Endothelial cell of umbilical vein (primary cell): ENCODE measurements around the gene TIFAB. TPM values are rescaled to one million over a fixed set of nuclear protein-coding genes. Genes with fewer than 3 reads are reported as not detected.

Experiments
- BruUV-seq: library from RNA; stranded (reverse); fragments of 400-500 nt; replicated peaks from 2 replicates; lab custom pipeline; 2021; lab: Mats Ljungman, UMichigan
- CTCF ChIA-PET: fragments of 300-600, 350-600 bp; sonication (Branson Sonifier 250); formaldehyde crosslinking; loops from one replicate; lab custom pipeline; 2021; ENCODE audit warnings: antibody characterized with exemption, inconsistent platforms; lab: Charles Lee
- POLR2A ChIA-PET: fragments of 300-600, 350-600 bp; sonication (Branson Sonifier 250); formaldehyde crosslinking; loops from one replicate; lab custom pipeline; 2021; ENCODE audit warnings: antibody characterized with exemption, inconsistent platforms; lab: Charles Lee
- DNase-seq: peaks from one replicate; pipeline ENCODE4 v3.0.0-alpha.2; 2011; ENCODE audit warnings: low read depth, low spot score
- FAIRE-seq: peaks from 2 replicates; lab custom pipeline; 2011; peaks lifted over from hg19 to GRCh38; lab: Jason Lieb, UNC
- H2AFZ ChIP-seq: 2 replicates; pipeline ENCODE4 v1.6.0; 2012; ENCODE audit warnings: low read depth, low read length, control low read depth, inconsistent platforms
- H3K27ac ChIP-seq: 2 replicates; pipeline ENCODE4 v1.5.1; 2011; ENCODE audit warnings: low read depth, mild to moderate bottlenecking, control low read depth, low read length, moderate library complexity; ENCODE audit not compliant: insufficient read depth
- H3K27me3 ChIP-seq, 2 experiments: 2 replicates each; pipeline versions ENCODE4 v1.6.0 to v1.6.1; 2011; ENCODE audit warnings: low read length in 2 of 2, mixed read lengths in 1 of 2; ENCODE audit not compliant: control insufficient read depth in 2 of 2, insufficient read depth in 2 of 2
- H3K36me3 ChIP-seq, 2 experiments: 2 replicates in 1 of 2; 3 replicates in 1 of 2; pipeline ENCODE4 v1.5.1; 2011; ENCODE audit warnings: low read length in 2 of 2, mild to moderate bottlenecking in 1 of 2, moderate library complexity in 1 of 2; ENCODE audit not compliant: control insufficient read depth in 2 of 2, insufficient read depth in 2 of 2; ENCODE audit errors: extremely low read depth in 1 of 2
- H3K4me1 ChIP-seq: 3 replicates; pipeline ENCODE4 v1.5.1; 2011; ENCODE audit warnings: mild to moderate bottlenecking, low read length; ENCODE audit not compliant: control insufficient read depth, insufficient read depth; ENCODE audit errors: extremely low read depth
- H3K4me2 ChIP-seq: 2 replicates; pipeline ENCODE4 v1.6.1; 2011; ENCODE audit warnings: low read length, control low read depth, mixed read lengths; ENCODE audit not compliant: insufficient read depth
- H3K4me3 ChIP-seq, 3 experiments: fragments of 200-600 bp in 1 of 3; sonication (generic), shearing (Covaris generic) in 1 of 3; replicated peaks in 1 of 3; 2 replicates each; pipeline ENCODE4 v1.5.1; 2011 to 2016; ENCODE audit warnings: control low read depth in 3 of 3, low read length in 3 of 3, mild to moderate bottlenecking in 2 of 3, inconsistent platforms in 1 of 3, low read depth in 1 of 3, moderate library complexity in 1 of 3; ENCODE audit not compliant: insufficient read depth in 1 of 3
- H3K79me2 ChIP-seq: 2 replicates; pipeline ENCODE4 v1.6.0; 2012; ENCODE audit warnings: low read length, inconsistent platforms; ENCODE audit not compliant: control insufficient read depth, insufficient read depth
- H3K9ac ChIP-seq: replicated peaks from 2 replicates; pipeline ENCODE3; 2011; ENCODE audit warnings: low read length, control low read depth; ENCODE audit not compliant: insufficient read depth; ENCODE audit errors: extremely low read depth
- H3K9me1 ChIP-seq: replicated peaks from 3 replicates; pipeline ENCODE4 v1.6.0; 2011; ENCODE audit warnings: mild to moderate bottlenecking, low read length; ENCODE audit not compliant: control insufficient read depth, insufficient read depth; ENCODE audit errors: extremely low read depth
- H3K9me3 ChIP-seq: replicated peaks from 2 replicates; pipeline ENCODE4 v1.5.1; 2012; ENCODE audit warnings: low read length, inconsistent platforms; ENCODE audit not compliant: control insufficient read depth, insufficient read depth
- H4K20me1 ChIP-seq: replicated peaks from 2 replicates; pipeline ENCODE3; 2011; ENCODE audit warnings: mild to moderate bottlenecking, low read length; ENCODE audit not compliant: control insufficient read depth, insufficient read depth; ENCODE audit errors: extremely low read depth
- EZH2 ChIP-seq: IDR thresholded peaks from 2 replicates; pipeline ENCODE4 v1.6.1; 2012; ENCODE audit warnings: borderline replicate concordance, low read depth, mild to moderate bottlenecking, moderate library complexity, low read length, inconsistent platforms; ENCODE audit not compliant: severe bottlenecking
- FOS ChIP-seq: IDR thresholded peaks from 2 replicates; pipeline ENCODE4 v1.6.1; 2011; ENCODE audit warnings: mild to moderate bottlenecking, low read length, moderate library complexity, borderline replicate concordance; ENCODE audit not compliant: insufficient read depth
- GATA2 ChIP-seq: IDR thresholded peaks from 2 replicates; pipeline ENCODE4 v1.7.0; 2011; ENCODE audit warnings: low read depth, mild to moderate bottlenecking, moderate library complexity, mixed read lengths, low read length; ENCODE audit not compliant: insufficient read length, insufficient read depth
- JUN ChIP-seq: IDR thresholded peaks from 2 replicates; pipeline ENCODE4 v1.6.1; 2011; ENCODE audit warnings: borderline replicate concordance, low read depth; ENCODE audit not compliant: insufficient read length, insufficient read depth
- MYC ChIP-seq: IDR thresholded peaks from one replicate; pipeline ENCODE4 v1.6.1; 2011; ENCODE audit warnings: mild to moderate bottlenecking, low read depth, low read length
- POLR2A ChIP-seq: IDR thresholded peaks from 2 replicates; pipeline ENCODE4 v1.6.1; 2012; ENCODE audit warnings: low read depth, mild to moderate bottlenecking, control low read depth, low read length
- POLR2AphosphoS5 ChIP-seq: IDR thresholded peaks from 2 replicates; pipeline ENCODE4 v1.6.1; 2012; ENCODE audit warnings: low read depth, mild to moderate bottlenecking, control low read depth, low read length, moderate library complexity; ENCODE audit not compliant: insufficient read depth
- dilution Hi-C: fragments of 300-500 bp; cut with MboI; formaldehyde crosslinking; loops from one replicate; pipeline ENCODE4 v1.15.0; 2019; ENCODE audit warnings: low sequenced_read_pairs; ENCODE audit not compliant: extremely low pct_ligation_motif_present
- intact Hi-C: fragments of 100-400 bp; cut with micrococcal nuclease; formaldehyde crosslinking; loops from one replicate; pipeline ENCODE4 v1.10.0; 2022
- polyA plus RNA-seq, 4 experiments: library from polyadenylated mRNA; depleted of rRNA in 3 of 4; stranded (reverse) in 3 of 4; unstranded in 1 of 4; fragments of >200 nt; gene quantifications; 2 replicates each; pipeline versions ENCODE4 v1.2.1 to v1.2.3, GENCODE V29; 2011 to 2012; ENCODE audit warnings: missing spikeins in 1 of 4
- total RNA-seq: library from RNA; stranded (reverse); gene quantifications from 2 replicates; pipeline ENCODE4 v1.2.3, GENCODE V29; 2021
- TF ChIP-seq, protein P1 (sequence below): IDR thresholded peaks from 2 replicates; pipeline ENCODE4 v1.6.1; 2011; ENCODE audit not compliant: insufficient read depth, insufficient read length
- TF ChIP-seq, protein P2 (sequence below), 2 donors: IDR thresholded peaks; 1 replicate in 1 of 2; 2 replicates in 1 of 2; pipeline ENCODE4 v1.5.1; 2011; ENCODE audit warnings: low read length in 2 of 2, mild to moderate bottlenecking in 2 of 2, moderate library complexity in 2 of 2, control low read depth in 1 of 2, inconsistent platforms in 1 of 2, low read depth in 1 of 2; ENCODE audit not compliant: insufficient read depth in 1 of 2; ENCODE audit errors: extremely low read depth in 1 of 2

TIFAB gene
- total and polyA plus RNA-seq, 2 donors (not counting 3 experiments of a cell fraction or from before 2014, with no cell fraction given) = not detected

GRCh38 chr5:135456238-135457099, 4.3 kb upstream of the TIFAB start:
- DNase-seq (no peak), FAIRE-seq (no peak)
- peaks cover 15 to 19% of the 10 kb centered on the region in 2 experiments for H3K27me3 ChIP-seq
- H3K79me2 ChIP-seq = no peaks in the 10 kb centered on the region
- intact Hi-C loops (loop anchor here (1.0 kb wide), 1 partner anchor 110 kb away; no protein-coding TSS in a partner anchor), dilution Hi-C loops (loop anchor here (25.0 kb wide), 1 partner anchor 106 kb away; no protein-coding TSS in a partner anchor)
- ChIA-PET POLR2A (no interaction called here), CTCF (interaction anchor here (1.2 to 21.5 kb wide), 16 partner anchors 10 to 210 kb away, joined by 3 to 664 read pairs (median 7); partner anchors contain the start of gene DCANP1)
- H2AFZ ChIP-seq = no peak overlapping the region
- H3K36me3 ChIP-seq = no peaks in the 10 kb centered on the region
- no peak overlapping the region for H3K4me3 ChIP-seq
- no peaks in the 10 kb centered on the region for H3K9me1 ChIP-seq
- H3K4me2 ChIP-seq = no peak overlapping the region
- H3K27ac ChIP-seq = no peak overlapping the region
- no peaks in the 10 kb centered on the region for H3K9me3 ChIP-seq
- H4K20me1 ChIP-seq = no peaks in the 10 kb centered on the region
- no peak overlapping the region for H3K9ac ChIP-seq
- H3K4me1 ChIP-seq = no peaks in the 10 kb centered on the region
- no TSS peak for BruUV-seq
- TF ChIP-seq EZH2 = no peak
- TF ChIP-seq FOS = no peak

DNA sequence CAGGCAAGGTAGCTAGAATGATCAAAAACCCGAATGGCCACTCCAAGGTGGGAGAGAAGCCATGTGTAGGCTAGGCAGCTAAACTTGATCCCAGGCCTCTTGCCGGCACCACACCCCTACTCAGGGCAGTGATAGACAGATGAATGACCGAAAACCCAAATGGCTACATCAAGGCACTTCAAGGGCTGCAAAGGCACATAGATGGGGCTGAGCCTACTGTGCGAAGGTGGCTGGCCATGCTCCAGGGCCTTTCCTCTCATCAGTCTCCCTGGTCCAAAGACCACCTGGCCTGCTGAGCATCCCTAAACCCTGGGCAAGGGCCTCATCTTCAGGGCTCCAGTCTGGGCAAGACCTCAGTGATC, 3.7 kb upstream of the TIFAB start:
- FAIRE-seq = no peak
- POLR2A ChIA-PET = no interaction called here
- H3K4me1 ChIP-seq = no peaks in the 10 kb centered on the region
- TF ChIP-seq, protein P1, sequence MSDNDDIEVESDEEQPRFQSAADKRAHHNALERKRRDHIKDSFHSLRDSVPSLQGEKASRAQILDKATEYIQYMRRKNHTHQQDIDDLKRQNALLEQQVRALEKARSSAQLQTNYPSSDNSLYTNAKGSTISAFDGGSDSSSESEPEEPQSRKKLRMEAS = no peak
- TF ChIP-seq POLR2AphosphoS5 (no peak), JUN (no peak), EZH2 (no peak), MYC (no peak), POLR2A (no peak), FOS (no peak), GATA2 (no peak)
- TF ChIP-seq, protein P2, sequence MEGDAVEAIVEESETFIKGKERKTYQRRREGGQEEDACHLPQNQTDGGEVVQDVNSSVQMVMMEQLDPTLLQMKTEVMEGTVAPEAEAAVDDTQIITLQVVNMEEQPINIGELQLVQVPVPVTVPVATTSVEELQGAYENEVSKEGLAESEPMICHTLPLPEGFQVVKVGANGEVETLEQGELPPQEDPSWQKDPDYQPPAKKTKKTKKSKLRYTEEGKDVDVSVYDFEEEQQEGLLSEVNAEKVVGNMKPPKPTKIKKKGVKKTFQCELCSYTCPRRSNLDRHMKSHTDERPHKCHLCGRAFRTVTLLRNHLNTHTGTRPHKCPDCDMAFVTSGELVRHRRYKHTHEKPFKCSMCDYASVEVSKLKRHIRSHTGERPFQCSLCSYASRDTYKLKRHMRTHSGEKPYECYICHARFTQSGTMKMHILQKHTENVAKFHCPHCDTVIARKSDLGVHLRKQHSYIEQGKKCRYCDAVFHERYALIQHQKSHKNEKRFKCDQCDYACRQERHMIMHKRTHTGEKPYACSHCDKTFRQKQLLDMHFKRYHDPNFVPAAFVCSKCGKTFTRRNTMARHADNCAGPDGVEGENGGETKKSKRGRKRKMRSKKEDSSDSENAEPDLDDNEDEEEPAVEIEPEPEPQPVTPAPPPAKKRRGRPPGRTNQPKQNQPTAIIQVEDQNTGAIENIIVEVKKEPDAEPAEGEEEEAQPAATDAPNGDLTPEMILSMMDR (IDR thresholded peaks at IDR 0.05; ENCODE audit: extremely low read depth in 1 of 2, insufficient read depth in 1 of 2, low read depth in 1 of 2, low read length in 2 of 2) = no peak
- H3K9ac ChIP-seq = no peak overlapping the region
- DNase-seq = no peak
- dilution Hi-C loops = loop anchor here (25.0 kb wide), 1 partner anchor 106 kb away; no protein-coding TSS in a partner anchor
- H3K4me2 ChIP-seq = no peak overlapping the region
- no peaks in the 10 kb centered on the region for H3K9me3 ChIP-seq
- intact Hi-C loops = no loop called here
- no peaks in the 10 kb centered on the region for H3K79me2 ChIP-seq
- peaks cover 11 to 17% of the 10 kb centered on the region in 2 experiments for H3K27me3 ChIP-seq
- BruUV-seq = no TSS peak
- H3K27ac ChIP-seq = no peak overlapping the region
- no peak overlapping the region for H3K4me3 ChIP-seq
- no peaks in the 10 kb centered on the region for H3K36me3 ChIP-seq
- CTCF ChIA-PET = interaction anchor here (1.5 to 21.5 kb wide), 5 partner anchors 9 to 111 kb away, joined by 4 to 664 read pairs (median 71); partner anchors contain the start of gene DCANP1
- H2AFZ ChIP-seq = no peak overlapping the region
- H4K20me1 ChIP-seq = no peaks in the 10 kb centered on the region
- no peaks in the 10 kb centered on the region for H3K9me1 ChIP-seq
